HG03196 (cell line): Measurements from ENCODE around the gene BICC1.

Experiments used
- ATAC-seq: cut with Tn5 transposase; IDR thresholded peaks from one replicate; pipeline ENCODE4 v1.9.1; 2021; ENCODE audit not compliant: unreplicated experiment

Gene BICC1

DNA sequence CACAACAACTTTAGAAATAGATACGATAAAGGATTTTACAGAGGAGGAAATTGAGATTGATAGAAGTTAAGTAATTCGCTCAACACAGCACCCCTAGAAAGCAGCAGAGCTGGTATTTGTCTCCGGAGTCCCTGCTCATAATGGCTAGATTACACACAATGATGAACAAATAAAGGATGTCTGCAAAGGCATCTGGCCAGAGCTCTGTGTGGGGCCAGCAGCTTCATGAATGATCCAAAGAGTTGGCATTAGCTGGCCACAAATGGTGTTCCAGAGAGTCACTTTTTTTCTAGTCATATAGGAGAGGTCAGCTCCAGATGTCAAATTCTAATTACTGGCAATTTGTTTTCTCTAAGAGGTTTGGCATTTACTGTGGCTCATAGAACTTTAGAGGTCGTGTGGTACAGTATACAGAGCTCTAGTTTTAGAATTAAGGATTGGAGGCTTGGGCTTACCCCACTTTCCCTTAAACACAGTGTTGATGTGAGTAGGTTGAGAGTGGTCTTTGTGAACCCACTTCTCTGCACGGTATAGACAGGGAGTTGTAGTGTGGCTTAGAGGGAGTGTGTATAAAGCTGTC is 186.2 kb downstream of the BICC1 start:
- ATAC-seq: no peak

DNA sequence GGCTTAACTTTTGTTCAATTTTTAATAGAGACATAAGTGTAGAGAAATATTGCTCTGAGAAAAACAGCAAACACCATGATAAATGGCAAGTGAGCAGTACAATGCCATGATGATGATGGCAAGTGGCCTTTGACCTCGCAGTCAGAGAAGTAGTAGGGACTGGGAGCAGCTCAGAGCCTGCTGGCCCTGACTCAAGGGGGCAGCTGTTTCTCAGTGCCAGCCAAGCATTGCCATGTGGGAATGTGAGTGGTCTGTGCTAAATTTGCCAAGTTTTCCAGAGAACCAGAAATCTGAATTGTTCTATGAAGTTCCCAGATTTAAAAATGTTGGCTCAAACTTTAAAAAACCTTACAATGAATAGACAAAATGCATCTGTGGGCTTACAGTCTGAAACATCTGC is 187.9 kb downstream of the BICC1 start:
- no peak for ATAC-seq

DNA sequence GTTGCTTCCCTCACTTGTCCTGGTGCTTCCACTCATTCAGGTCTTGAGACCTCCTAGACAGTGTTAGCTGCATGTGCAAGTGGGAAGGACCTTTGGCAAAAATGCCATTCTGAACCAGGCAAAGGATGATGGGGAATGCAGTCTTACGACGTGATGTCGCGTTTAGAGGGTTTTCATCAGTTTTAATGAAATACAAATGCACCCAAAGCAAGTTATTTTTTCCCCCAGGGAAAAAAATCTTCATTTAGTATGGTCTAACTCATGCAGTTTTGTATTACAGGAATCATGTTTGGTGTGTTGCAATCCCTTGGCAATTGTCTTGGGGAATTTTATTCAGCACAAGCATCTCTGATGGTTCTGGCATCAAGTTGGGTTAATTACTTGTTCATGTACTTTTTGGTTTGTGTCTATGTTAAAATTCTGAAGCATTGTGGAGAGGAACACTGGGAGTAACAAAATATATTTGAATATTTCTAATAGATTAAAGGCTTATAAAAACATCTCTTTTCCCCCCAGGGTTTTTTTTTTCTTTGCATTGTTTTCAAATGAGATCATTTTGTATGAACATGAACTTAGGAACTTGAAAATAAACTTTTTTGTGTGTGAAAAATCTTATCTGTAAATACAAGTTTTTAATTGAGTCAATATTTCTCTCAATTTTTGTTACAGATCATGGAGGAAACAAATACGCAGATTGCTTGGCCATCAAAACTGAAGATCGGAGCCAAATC is 188.9 kb downstream of the BICC1 start:
- no peak for ATAC-seq

DNA sequence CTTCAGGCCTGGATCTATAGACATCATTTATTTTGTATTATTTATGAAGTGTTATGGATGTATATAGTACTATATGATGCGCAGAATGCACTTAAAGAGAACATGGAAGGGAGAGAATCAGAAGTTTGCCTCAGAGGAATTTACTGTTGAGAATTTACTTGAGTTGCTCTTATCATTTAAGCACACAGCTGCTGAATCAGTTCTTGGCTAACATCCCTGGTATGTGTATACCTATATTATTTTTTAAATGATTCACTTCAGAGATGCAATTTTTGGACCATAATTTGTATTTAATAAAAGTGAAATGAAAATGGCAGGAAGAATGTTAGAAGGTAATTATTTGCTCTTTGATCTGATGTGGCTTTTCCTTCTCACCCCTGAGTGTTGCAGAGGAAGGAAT is 191.6 kb downstream of the BICC1 start:
- no peak for ATAC-seq

DNA sequence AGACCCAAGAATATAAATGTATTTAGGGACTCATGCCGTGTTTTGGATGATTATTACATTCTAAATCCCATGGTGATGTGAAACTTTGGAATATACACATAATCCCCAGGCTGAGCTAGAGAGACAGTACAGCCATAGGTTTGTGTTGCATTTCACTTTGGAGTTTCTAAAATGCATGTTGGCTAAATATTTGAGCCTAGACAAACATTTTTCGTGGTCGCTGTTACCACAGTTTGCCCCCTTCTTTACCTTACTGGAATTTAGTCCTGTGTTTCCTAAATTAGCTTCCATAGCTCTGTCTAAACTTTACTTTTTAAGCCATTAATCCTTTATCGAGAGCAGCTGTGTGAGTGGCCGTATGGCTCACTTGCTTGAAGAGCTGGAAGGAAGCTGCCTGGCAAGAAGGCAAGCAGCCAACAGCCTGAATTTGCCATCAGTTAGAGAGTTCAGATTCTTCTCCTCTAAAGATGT is 192.0 kb downstream of the BICC1 start:
- no peak for ATAC-seq

DNA sequence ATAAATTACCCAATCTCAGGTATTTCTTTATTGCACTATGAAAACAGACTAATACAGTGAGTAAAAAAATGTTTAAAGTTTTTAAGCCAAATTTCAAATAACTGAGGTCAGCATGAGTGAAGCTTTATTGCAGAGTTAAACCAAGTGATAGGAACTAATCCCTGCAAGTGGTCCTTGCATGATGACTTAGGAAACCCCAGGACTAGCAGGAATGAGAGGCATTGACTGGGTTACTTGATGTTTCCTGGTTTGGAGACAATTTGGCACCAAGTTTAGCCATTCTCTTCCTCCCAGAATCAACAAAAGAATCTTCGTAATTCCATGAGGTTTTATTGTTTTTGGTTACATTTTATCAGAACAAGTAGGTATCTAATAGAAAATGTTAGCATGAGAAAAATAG is 194.2 kb downstream of the BICC1 start:
- no peak for ATAC-seq

DNA sequence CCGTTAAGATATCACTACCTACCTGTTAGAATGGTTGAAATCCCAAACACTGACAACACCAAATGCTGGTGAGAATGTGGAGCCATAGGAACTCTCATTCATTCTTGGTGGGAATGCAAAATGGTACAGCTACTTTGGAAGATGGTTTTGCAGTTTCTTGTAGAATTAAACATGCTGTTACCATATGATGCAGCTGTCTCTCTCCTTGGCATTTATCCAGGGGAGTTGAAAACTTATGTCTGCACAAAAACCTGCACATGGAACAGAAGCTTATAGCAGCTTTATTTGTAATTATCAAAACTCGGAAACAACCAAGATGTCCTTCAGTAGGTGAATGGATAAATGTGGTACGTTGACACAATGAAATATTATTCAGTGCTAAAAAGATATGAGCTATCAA is 199.5 kb downstream of the BICC1 start:
- ATAC-seq: no peak

DNA sequence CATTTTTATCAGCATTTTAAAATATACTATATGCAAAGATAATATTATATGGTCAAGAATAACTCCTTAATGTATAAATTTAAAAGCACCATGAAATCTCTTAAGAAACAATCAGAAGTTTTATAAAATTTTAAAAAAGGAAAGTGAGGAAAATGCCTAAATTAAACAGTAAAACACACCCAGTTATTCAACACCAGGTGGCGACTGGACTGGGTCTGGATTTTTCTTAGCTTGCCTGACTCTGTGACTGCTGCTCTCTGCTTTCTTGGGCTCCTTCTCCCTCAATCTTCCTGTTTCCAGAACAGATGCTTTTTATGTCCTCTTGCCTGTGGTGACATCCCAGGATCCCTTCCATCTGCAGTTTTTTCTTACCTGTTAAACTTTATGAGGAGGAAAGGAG is 200.3 kb downstream of the BICC1 start:
- ATAC-seq: no peak

DNA sequence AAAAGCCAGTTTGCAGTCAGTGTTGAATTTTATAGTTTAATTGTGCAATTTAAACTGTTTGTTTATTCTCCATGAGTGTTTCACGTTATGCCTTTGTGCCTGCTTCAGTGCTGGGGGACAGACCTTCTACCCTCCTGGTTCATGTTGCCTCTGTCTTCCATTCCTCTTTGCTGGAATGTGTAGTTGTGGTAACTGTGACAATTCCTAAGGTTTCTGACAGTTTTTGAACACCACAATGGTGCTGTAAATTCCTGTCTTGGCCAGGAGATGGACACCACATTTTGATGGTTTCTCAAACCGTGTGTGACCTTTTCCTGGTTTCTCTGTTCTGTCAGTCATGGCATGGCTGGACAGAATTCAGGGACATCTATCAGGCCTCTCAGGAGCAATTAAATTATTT is 201.7 kb downstream of the BICC1 start:
- no peak for ATAC-seq

DNA sequence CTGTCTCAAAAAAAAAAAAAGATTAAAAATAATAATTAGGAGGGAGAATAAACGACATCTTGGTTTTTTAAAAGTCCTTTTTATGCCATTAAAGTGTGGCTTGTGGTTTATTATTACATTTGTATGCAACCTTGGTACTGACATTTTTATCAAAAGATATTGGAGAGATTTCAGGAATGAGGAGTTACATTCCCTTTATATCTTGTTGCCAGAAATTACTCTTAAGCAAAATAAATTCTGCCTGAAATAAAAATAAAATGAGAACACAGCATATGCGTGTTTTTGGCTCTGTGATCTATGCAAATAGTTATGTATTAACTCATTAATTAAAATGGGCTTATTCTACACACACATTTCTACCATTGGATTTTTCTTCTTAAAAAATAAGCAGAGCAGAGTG is 202.4 kb downstream of the BICC1 start:
- no peak for ATAC-seq

DNA sequence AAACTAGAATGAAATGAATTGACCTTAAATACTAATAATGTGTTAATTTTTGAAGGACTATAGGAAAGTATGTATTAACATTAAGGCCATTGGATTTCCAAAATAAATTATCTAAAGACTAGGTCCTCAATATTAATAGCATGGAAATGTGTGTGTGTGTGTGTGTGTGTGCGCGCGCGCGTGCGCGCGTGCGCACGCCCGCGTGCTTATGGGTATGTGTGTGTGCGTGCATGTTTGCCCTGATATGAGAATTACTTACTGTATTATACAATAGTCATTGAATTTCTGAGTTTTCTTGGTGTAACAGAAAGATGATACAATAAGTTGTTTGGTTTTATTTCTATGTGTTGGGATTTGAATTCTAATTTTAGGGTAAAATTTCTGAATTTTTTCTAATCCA is 205.9 kb downstream of the BICC1 start:
- no peak for ATAC-seq

DNA sequence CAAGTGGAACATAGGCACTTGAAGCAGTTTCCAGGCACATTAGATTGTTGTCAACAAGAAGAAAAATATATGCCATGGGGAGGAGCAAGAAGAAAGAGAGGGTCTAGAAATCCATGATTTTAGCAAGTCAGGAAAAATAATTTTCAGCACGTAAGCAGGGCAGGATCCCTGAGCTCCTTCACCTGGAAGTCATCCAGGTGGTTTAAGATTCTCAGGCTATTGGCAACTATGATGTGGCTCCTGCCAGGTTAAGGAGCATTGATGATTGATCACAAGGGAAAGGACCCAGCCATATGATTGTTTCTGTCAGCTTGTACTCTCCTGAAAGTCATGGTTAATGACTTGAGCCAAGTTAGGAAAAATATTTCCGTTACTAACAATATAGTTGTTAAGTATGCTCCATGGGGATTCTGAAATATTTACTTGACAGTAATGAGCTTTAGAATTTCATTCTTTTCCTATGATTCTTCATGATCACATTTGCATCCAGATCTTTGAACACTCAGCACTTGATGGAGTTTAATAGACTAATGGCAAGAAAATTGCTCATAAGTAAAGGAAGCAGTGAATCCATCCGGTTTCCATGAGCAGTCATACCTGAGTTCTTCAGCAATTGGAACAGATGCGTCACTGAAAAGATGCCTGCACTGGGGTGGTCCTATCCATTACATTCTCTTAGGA is 209.1 kb downstream of the BICC1 start:
- ATAC-seq: no peak

DNA sequence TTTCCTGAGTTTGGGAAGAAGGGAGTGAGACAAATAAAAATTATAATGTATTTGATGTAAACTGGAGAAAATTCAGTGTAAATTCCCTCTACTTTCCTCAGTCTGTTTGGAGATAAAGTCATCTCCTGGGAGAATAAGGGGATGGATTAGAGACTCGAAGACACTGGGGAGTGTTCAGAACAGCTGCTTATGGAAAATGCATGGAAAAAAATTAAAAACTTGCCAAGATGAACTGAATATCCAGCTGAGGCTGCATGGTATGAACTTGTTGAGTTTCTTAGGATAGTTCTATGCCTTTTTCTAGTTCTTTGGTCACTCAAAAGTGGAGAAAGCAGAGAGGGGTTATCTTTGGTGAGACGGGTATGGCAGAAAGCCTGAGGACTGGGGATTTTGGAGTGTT is 210.5 kb downstream of the BICC1 start:
- ATAC-seq: no peak

DNA sequence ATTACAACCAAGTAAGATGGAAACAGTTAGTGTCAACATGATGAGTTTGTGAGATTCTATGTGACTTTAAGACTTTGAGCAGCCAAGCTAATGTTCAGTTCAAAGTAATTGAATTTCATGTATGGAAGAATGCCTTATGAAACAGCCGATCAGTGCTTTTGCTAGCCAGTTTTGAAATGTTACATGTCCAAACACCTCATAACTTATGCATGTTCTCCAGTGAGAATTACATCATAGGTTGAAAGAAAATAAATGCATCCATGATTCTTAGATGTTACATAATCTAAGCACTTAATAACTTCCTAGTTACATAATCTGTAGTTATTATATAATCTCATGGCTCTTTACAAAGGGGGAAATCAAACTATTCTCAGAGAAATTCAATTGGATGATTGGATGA is 211.3 kb downstream of the BICC1 start:
- no peak for ATAC-seq

DNA sequence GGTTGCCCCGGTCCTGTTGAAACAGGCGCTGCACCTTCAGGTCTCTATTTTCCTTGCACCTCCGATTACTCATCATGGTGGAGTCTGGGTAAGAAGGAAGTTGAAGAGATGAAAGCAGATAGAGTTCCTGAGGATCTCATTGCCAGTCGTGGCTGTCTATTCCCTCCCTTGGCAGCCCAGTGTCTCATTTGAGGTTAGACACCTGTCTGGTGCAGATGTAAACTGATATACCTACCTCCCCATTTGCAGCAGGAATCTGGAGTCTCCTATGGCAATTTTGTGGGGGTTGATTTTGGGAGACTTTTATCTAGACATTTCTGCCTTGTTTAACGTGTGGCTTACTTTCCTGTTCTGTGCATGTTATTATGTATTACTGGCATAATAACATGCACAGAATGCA is 212.1 kb downstream of the BICC1 start:
- no peak for ATAC-seq

DNA sequence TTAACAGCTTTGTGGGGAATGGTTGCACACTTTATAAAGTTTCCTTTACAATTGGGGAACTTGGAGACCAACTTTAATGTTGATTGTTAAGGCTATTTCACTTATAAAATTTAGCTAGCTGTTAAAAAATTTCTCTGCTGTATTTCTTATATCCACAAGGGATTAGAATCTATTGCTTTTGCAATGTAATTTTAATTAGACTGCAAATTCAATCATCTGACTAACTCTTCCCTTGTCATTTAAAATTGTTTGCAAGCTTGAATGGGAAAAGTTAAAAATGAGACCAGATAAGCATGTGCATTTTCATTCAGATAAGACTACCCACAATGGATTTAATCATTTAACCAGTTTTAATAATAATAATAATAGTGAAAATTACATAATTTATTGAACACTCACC is 213.2 kb downstream of the BICC1 start:
- no peak for ATAC-seq

DNA sequence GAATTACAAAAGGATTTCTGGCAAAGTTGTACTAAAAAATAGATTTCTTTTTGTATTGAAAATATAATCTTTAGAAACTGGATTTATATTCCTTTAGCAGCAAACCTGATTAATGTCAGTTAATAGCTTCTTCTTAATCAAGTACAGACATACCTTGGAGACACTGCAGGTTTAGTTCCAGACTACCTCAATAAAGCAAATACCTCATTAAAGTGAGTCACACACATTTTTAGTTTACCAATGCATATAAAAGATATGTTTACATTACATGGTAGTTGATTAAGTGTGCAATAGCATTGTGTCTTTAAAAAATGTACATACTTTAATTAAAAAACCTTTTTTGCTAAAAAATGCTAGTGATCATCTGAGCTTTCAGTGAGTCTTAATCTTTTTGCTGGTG is 215.0 kb downstream of the BICC1 start:
- ATAC-seq: no peak

DNA sequence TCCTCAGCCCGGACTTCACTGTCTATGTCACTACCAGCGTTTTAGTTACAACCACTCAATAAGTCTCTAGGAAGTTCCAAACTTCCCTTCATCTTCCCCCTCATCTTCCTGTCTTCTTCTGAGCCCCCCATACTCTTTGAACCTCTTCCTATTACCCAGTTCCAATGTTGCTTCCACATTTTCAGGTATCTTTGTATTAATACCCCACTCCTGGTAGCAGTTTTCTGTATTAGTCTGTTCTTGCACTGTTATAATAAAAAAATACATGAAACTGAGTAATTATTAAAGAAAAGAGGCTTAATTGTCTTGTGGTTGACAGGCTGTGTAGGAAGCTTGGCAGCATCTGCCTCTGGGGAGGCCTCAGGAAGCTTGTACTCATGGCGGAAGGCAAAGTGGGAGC is 218.6 kb downstream of the BICC1 start:
- no peak for ATAC-seq

DNA sequence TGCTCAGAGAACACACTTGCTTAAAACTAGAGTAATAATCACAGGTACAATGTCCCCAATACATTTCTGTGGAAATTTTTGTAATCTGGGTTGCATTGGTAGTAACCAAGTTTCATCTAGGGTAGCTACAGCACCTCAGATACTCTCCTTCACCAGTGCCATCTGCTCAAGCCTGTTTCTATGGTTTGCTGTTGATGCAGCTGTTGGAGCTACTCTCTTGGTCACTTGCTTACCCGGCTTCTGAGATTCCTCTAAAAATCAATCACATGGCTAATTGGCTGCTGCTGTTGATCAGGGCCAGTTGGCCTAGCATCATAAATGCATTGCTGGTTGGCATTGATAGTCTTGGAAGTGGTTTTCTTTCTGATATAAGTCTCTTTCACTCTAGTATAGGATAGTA is 220.8 kb downstream of the BICC1 start:
- ATAC-seq: no peak

DNA sequence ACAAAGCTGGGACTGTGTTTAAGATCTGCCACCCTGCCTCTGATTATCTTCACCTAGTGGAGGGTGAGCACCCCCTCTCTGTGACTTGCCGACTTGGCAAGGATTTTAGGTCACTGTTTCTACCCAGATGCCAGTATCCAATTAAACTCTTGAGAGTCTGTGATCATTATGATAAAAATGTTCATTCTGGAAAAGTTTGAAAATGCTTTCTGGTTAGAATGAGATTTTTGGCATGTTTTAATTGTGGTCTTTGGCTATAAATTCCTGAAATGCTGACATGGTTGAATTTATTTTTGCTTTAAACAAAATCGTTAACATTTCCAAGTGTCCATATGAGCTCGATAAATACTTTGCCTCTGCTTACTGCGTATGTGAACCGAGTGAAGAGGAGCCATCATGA is 221.4 kb downstream of the BICC1 start:
- ATAC-seq: no peak

DNA sequence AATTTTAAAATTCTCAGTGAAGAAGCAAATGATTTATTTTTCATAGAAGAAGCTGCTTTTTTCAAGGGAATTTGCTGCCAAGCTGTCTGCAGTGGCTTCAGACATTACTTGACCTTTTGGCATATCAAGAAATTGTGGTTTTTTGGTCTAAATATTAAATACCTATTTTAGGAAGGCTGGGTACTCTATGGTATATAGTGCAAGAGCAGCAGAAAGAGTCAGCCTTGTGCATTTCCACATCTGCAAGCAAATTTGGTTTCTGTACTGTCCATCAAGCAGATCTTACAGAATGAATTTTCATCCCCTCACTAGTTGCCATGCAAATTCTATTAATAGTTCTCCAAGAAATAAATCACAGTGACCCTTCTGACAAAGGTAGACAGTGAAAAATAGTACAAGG is 222.0 kb downstream of the BICC1 start:
- no peak for ATAC-seq

DNA sequence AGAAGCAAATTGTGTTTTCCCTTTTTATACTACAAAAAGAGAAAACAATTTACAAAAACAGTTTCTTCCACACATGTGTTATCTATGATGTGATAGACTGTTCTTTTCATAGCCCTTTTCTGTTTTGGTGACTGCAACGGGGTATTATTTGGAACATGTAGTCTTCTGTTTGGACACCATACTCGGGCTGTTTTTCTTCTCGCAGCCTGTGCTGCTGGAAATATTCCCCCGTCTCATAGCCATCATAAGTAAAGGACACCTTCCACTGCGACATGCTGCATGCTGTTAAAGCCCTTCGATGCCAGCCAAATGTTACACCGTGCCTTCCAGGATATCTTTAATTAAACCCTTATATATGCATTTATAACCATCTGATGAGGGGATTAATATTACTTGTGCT is 222.4 kb downstream of the BICC1 start:
- ATAC-seq: no peak
